ENCODE results near the gene SPTBN5.

Gene SPTBN5

GRCh38 chr15:41822957-41823356, 70.9 kb downstream of the SPTBN5 start:
- no peak for DNase-seq (ENCODE audit: low spot score)

- no peak for DNase-seq (ENCODE audit: low spot score)
Measured at GRCh38 chr15:41822471-41822870, 71.4 kb downstream of the SPTBN5 start.

- no peak for DNase-seq (ENCODE audit: low spot score)
Measured at GRCh38 chr15:41821831-41822230, 72.0 kb downstream of the SPTBN5 start.

- no peak for DNase-seq (ENCODE audit: low spot score)
Measured at GRCh38 chr15:41820791-41821423, 72.9 kb downstream of the SPTBN5 start.

GRCh38 chr15:41819455-41820050, 74.3 kb downstream of the SPTBN5 start:
- no peak for DNase-seq (ENCODE audit: low spot score)

- DNase-seq (ENCODE audit: low spot score), result no peak
Measured at GRCh38 chr15:41817781-41818180, 76.1 kb downstream of the SPTBN5 start.

- DNase-seq (ENCODE audit: low spot score), result no peak
Measured at GRCh38 chr15:41817327-41817726, 76.5 kb downstream of the SPTBN5 start.

- DNase-seq (ENCODE audit: low spot score), result no peak
Measured at GRCh38 chr15:41816788-41817187, 77.1 kb downstream of the SPTBN5 start.

- DNase-seq (ENCODE audit: low spot score), result no peak
Measured at GRCh38 chr15:41814534-41814933, 79.3 kb downstream of the SPTBN5 start.

- DNase-seq (ENCODE audit: low spot score), result no peak
Measured at GRCh38 chr15:41813426-41813825, 80.4 kb downstream of the SPTBN5 start.

GRCh38 chr15:41812820-41813375, 81.0 kb downstream of the SPTBN5 start:
- no peak for DNase-seq (ENCODE audit: low spot score)

GRCh38 chr15:41811432-41812195, 82.2 kb downstream of the SPTBN5 start:
- DNase-seq (ENCODE audit: low spot score), result peak; percentile 91

- DNase-seq (ENCODE audit: low spot score), result no peak
Measured at GRCh38 chr15:41810651-41811431, 83.0 kb downstream of the SPTBN5 start.

GRCh38 chr15:41809526-41810220, 84.2 kb downstream of the SPTBN5 start:
- DNase-seq (ENCODE audit: low spot score), result no peak

- no peak for DNase-seq (ENCODE audit: low spot score)
Measured at GRCh38 chr15:41809121-41809520, 84.7 kb downstream of the SPTBN5 start.

- DNase-seq (ENCODE audit: low spot score), result no peak
Measured at GRCh38 chr15:41806291-41807181, 87.3 kb downstream of the SPTBN5 start.

GRCh38 chr15:41805711-41806110, 88.1 kb downstream of the SPTBN5 start:
- no peak for DNase-seq (ENCODE audit: low spot score)

GRCh38 chr15:41804916-41805666, 88.8 kb downstream of the SPTBN5 start:
- DNase-seq (ENCODE audit: low spot score), result no peak

- no peak for DNase-seq (ENCODE audit: low spot score)
Measured at GRCh38 chr15:41804361-41804760, 89.5 kb downstream of the SPTBN5 start.
